GM21619 (cell line): ENCODE data around the gene RIMBP2.

ENCODE experiments used
- ATAC-seq: cut with Tn5 transposase; IDR thresholded peaks from one replicate; pipeline ENCODE4 v1.9.1; 2021; ENCODE audit not compliant: unreplicated experiment

The RIMBP2 gene

GRCh38 chr12:130434560-130434959, 281.5 kb downstream of the RIMBP2 start:
- no peak for ATAC-seq

GRCh38 chr12:130433834-130434233, 282.3 kb downstream of the RIMBP2 start:
- ATAC-seq, result no peak

- ATAC-seq, result no peak
These were observed 282.7 kb downstream of the RIMBP2 start for GRCh38 chr12:130433411-130433810.

- no peak for ATAC-seq
These were observed 284.9 kb downstream of the RIMBP2 start for GRCh38 chr12:130431176-130431575.

GRCh38 chr12:130429656-130430505, 286.2 kb downstream of the RIMBP2 start:
- ATAC-seq, result no peak

GRCh38 chr12:130428116-130428515, 288.0 kb downstream of the RIMBP2 start:
- ATAC-seq, result no peak

GRCh38 chr12:130427381-130427887, 288.7 kb downstream of the RIMBP2 start:
- ATAC-seq, result no peak

GRCh38 chr12:130425698-130426245, 290.3 kb downstream of the RIMBP2 start:
- ATAC-seq, result no peak

GRCh38 chr12:130424858-130425697, 291.0 kb downstream of the RIMBP2 start:
- no peak for ATAC-seq

- no peak for ATAC-seq
These were observed 291.9 kb downstream of the RIMBP2 start for GRCh38 chr12:130423991-130424857.

- ATAC-seq, result no peak
These were observed 293.0 kb downstream of the RIMBP2 start for GRCh38 chr12:130423136-130423535.

- ATAC-seq, result no peak
These were observed 293.4 kb downstream of the RIMBP2 start for GRCh38 chr12:130422676-130423075.

GRCh38 chr12:130421896-130422295, 294.2 kb downstream of the RIMBP2 start:
- ATAC-seq, result no peak

- ATAC-seq, result no peak
These were observed 296.0 kb downstream of the RIMBP2 start for GRCh38 chr12:130420071-130420470.

- ATAC-seq, result no peak
These were observed 297.0 kb downstream of the RIMBP2 start for GRCh38 chr12:130419116-130419515.

- no peak for ATAC-seq
These were observed 297.8 kb downstream of the RIMBP2 start for GRCh38 chr12:130418251-130418650.

- no peak for ATAC-seq
These were observed 301.7 kb downstream of the RIMBP2 start for GRCh38 chr12:130414381-130414780.

- ATAC-seq, result no peak
These were observed 302.2 kb downstream of the RIMBP2 start for GRCh38 chr12:130413909-130414308.

GRCh38 chr12:130412384-130412783, 303.7 kb downstream of the RIMBP2 start:
- no peak for ATAC-seq

- no peak for ATAC-seq
These were observed 310.8 kb downstream of the RIMBP2 start for GRCh38 chr12:130405332-130405731.

- no peak for ATAC-seq
These were observed 314.4 kb downstream of the RIMBP2 start for GRCh38 chr12:130401703-130402102.
